ENCODE measurements around the gene TAS2R13.

The TAS2R13 gene

DNA sequence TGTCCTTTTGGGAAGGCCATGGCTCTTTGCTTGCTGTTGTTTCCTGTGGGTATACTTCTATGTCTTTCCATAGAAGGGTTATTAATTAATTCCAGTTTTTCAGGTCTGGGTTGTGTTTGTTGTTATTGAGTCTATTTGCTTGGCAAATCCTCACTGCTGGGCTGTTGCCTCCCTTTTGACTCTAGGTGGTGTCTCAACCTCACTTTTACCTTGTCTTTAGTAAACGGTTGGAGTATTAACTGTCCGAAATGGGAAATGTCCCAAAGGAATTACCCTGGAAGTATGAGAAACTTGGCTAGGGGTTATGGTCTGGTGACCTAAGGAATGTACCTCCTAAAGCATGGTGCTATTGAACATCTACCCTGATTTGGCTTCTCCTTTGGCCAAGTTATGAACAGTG is 42.0 kb downstream of the TAS2R13 start:
- no peak for DNase-seq

- DNase-seq: no peak
Measured at GRCh38 chr12:10863512-10864218, 45.7 kb downstream of the TAS2R13 start.

GRCh38 chr12:10861366-10861765 is 48.0 kb downstream of the TAS2R13 start:
- DNase-seq: no peak

Measured in C1 segment of cervical spinal cord (tissue), 14 donors.